ENCODE results near the gene ZNF628.

DNA sequence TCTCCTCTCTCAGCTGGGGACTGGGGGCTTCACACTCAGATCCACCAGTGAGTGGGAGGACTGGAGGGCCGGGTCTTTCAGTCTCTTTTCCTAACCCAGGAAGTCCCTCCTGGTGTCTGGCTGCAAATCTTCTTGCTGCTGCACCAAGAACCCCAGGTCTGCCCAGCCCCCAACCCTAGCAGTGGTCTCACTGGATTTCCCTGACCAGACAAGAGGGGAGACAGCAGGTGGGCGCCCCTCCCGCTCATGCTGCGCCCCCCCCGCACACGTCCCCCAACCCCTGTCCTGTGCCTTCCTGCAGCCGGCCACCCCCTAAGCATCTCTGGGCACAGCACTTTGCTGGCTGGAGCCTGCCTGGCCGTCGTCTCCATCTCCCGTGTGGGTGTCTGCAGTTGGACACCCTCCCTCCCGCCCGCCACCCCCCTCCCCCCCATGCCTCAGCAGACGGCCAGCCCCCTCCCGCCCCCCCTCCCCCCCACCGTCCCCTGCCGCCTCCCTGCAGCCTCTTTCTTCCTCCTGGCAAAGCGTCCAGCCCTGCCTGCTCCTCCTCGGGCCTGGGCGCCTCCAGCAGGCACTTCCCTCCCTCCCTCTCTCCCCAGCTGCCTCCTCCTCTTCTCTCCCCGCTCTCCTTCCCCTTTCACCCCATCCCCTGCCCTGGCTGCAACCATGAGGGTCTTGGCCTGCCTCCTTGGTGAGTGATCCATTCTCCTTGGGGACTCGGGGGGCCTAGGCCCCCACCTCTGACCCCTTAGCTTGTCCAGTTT lies 11.7 kb downstream of the ZNF628 start, which contains the start of gene SSC5D:
- TF ChIP-seq GABPA (IDR thresholded peaks at IDR 0.05; ENCODE audit: borderline replicate concordance, insufficient read depth, low read length): no peak
- TF ChIP-seq CHD2 (IDR thresholded peaks at IDR 0.05; ENCODE audit: low read length): no peak
- TF ChIP-seq, protein P1, sequence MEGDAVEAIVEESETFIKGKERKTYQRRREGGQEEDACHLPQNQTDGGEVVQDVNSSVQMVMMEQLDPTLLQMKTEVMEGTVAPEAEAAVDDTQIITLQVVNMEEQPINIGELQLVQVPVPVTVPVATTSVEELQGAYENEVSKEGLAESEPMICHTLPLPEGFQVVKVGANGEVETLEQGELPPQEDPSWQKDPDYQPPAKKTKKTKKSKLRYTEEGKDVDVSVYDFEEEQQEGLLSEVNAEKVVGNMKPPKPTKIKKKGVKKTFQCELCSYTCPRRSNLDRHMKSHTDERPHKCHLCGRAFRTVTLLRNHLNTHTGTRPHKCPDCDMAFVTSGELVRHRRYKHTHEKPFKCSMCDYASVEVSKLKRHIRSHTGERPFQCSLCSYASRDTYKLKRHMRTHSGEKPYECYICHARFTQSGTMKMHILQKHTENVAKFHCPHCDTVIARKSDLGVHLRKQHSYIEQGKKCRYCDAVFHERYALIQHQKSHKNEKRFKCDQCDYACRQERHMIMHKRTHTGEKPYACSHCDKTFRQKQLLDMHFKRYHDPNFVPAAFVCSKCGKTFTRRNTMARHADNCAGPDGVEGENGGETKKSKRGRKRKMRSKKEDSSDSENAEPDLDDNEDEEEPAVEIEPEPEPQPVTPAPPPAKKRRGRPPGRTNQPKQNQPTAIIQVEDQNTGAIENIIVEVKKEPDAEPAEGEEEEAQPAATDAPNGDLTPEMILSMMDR (IDR thresholded peaks at IDR 0.05; ENCODE audit: control extremely low read depth in 1 of 3, insufficient read depth in 1 of 3, low read depth in 1 of 3, low read length in 3 of 3): no peak
- no peak for TF ChIP-seq HDAC6 (IDR thresholded peaks at IDR 0.05; ENCODE audit: low read depth, low read length)
- TF ChIP-seq EZH2 (IDR thresholded peaks at IDR 0.05; ENCODE audit: low read depth, low read length, severe bottlenecking): no peak
- no peak for TF ChIP-seq ZNF274 (IDR thresholded peaks at IDR 0.05; ENCODE audit: borderline replicate concordance, extremely low read depth, low read length)
- TF ChIP-seq SP1 (IDR thresholded peaks at IDR 0.05; ENCODE audit: low read depth, low read length): no peak
